GM21723 (cell line): ENCODE measurements around the gene TRAF3.
A peak's percentile ranks its signal among the peaks of the same experiment; 100 is the strongest.
"Not testable (repeated sequence)": the region's sequence is repeated elsewhere in the genome, so short reads cannot be mapped to it uniquely, and the experiment has no call there.

Experiments
- ATAC-seq: cut with Tn5 transposase; IDR thresholded peaks from one replicate; pipeline ENCODE4 v1.9.1; 2021; ENCODE audit warnings: mild to moderate bottlenecking, moderate library complexity; ENCODE audit not compliant: unreplicated experiment

The TRAF3 gene

DNA sequence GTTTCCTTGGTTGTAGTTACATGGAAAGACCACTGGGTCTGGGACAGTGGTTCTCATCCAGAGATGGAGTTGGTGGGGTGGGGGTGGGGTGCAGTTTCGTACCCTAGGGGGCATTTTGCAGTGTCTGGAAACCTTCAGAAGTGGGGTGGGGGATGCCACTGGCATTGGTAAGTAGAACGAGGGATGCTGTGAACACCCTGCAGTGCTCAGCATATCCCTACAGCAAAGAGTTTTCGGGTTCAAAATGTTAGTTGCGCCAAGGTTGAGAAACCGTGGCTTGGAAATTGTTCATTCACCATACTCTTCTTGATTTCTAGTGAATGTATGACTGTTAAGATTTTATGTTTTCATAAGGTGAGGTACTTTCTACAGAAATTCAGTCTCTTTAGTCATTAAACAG, 28.7 kb downstream of the TRAF3 start:
- ATAC-seq, result no peak

DNA sequence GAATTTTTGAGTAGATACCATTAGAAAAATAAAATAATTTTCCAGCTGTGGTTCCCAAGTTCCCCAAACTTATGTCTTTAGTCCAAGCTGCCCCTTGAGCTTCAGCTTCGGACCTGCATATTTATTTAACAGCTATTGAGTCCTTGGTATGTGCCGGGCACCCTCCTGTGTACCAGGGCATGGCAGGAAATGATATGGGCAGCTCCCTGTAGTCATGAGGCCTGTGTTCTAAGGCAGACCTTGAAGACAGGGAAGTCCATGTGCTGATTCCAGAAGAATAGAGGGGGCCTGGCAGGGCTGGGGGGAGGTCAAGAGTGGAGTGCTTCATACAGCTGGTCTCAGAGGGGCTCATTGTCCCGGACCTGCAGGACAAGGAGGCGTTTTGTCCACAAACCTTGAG, 29.2 kb downstream of the TRAF3 start:
- ATAC-seq, result no peak

DNA sequence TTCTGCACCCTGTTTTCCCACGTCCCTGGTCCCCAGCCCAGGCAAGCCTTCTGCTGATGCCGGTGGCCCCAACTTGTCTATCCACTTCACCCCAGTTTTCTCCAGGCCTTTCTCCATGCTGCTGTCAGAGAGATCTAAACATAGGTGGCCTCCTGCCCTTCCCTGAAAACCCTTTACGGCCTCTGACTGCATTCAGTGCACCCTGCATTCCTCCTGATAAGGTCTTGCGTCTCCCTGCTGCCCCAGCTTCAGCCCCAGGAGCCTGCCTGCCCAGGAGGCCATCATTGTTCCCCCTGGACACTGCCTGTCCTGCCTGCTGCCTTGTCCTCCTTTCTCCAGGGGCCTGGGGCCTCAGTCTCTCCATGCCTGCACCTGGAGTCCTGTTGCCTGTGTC, 29.8 kb downstream of the TRAF3 start:
- ATAC-seq, result no peak

- ATAC-seq, result no peak
Measured at GRCh38 chr14:102809870-102810269, 32.6 kb downstream of the TRAF3 start.

DNA sequence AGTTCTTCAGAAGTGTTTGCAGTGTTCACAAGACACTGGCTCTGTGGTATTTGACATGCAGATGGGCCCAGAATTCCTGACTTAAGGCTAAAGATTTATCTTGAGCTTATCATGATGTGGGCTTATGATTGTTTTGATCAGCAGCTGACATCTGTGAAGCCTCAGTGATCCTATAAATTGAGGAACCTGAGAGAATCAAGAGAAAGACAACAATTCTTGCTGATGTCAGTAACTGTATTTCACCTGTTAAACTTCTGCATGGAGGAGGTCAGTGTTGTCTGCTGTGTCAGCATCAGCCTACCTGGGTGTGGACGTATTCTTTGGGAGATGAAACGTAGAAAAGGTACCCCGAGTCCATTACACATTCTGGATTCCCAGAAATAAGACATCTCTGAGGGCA, 33.3 kb downstream of the TRAF3 start:
- no peak for ATAC-seq

DNA sequence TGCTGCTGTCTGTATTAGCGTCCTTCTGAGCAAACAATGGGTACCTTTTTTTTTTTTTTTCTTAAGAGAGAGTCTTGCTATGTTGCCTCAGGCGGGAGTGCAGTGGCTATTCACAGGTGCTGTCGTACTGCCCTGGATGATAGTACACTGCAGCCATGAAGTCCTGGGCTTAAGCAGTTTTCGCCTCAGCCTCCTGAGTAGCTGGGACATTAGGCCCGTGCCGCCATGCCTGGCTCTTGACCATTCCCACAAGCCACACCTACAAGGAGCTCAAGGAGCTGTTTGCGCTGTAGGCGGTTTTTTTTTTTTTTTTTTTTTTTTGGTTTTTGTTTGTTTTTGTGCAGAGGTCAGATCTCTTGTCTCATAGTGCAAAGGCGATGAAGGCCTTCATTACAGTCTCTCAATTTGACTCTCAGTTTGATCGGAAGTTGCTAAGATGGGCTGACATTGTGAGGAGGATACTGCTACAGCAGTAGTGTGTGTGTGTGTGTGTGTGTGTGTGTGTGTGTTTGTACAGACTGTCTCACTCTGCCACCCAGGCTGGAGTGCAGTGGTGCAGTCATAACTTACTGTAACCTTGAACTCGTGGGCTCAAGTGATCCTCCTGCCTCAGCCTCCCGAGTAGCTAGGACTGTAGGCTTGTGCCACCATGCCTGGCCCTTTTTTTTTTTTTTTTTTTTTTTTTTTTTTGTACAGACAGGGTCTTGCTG, 34.2 kb downstream of the TRAF3 start:
- ATAC-seq, result no peak

GRCh38 chr14:102811971-102812370, 34.7 kb downstream of the TRAF3 start:
- ATAC-seq, result no peak

- ATAC-seq, result no peak
Measured at GRCh38 chr14:102813691-102814090, 36.4 kb downstream of the TRAF3 start.

DNA sequence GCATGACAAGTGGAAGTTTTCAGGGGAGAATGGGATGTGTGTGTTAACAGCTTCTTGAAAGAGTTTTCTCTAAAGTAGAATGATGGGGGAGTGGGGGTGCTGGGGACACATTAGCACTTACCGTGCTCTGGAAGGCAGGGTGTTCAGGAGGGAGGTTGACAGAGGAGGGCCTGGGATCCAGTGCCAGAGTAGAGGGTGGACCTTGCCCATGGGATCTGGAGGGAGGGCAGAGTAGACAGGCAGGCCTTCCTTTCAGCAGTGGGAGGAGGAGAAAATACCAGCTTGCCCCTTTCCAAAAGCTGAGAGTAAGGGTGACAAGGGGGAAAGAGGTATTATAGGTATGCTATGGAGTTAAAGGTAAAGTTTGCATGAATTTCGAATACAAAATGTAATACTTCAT, 40.1 kb downstream of the TRAF3 start:
- ATAC-seq, result no peak

DNA sequence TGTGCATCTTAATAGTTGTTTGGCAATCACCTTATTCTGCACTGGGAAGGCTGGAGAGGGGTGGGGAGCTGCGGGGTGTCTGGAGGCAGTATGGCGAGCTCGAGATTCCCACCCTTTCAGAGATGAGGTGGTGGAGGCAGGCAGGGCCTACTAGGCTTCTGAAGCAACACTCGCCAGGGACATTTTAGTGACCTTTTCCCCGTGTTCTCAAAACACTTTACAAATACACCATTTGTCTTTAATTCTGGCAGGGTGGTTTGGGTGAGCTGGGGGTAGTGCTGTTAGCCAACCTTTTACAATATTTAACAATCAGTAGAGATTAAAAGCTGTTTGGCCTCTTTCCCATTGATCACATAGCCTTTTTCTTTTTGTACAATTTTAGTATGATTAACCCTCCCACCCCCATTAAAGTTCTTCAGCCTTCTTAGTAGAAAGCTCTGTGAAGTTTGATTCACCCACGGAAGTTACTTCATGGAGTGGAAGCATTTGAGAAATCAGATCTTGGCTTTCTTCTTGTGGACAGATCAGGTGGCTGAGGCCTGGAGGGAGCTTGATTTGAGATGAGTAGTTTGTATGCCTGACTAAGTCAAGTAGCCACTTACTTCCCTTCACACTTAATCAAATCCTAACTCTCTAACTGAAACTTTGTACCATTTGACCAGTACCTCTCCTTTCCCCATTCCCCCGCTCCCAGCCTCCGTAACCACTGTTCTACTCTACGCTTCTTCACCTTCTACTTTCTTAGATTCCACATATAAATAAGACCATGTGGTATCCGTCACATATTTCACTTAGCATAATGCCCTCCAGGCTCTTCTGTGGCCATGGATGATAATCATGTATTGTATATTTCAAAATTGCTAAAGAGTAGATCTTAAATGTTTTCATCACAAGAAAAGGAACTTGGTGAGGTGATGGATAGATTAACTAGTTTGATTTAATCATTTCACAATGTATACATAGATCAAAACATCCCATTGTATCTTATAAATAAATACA, 41.0 kb downstream of the TRAF3 start:
- ATAC-seq, result no peak

DNA sequence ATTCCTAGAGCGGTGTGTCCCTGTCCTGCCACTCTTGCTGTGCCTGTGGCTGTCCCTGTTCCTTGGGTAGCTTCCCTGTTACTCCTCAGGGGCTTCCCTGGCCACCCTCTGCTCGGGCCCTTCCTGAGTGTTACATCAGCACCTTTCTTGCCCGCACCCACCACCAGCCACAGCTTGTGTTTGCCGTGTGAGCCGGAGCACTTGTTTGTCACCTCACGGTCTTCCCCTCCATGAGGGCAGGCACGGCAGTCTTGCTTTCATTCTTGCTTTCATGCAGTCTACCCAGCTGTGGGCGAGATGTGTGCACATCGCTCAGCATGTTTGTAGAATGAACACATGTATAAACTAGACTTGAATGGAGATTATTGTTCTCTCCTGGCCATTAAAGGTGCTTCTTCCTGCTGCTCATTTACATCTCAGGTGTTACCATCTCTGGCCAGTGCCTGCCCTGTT, 42.0 kb downstream of the TRAF3 start:
- ATAC-seq, result peak; percentile 77

DNA sequence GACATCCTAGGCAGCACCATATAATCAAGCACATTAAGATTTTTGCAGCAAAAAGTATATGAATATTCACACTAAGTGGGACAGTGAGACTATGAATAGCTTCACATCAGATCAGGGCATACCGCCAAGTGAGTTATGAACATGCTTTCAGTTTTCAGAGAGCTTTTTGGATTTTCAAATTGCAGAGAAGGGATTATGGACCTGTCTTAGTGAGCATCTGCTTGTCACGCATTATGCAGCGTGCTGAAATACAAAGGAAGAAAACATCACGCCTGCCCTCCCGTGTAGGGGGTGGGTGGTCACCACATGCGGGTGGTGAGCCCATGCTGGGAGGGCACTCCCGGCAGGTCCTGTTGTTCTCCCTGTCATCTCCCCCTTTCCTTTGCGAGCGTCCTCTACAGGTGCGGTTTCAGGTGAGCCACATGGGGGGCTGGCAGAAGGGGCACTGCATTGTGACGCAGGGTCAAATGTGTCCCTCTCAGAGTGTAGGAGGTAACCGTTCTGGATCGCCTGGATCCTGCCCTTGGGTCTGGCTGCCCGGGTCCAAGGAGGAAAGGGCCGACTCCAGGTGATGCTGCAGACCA, 42.6 kb downstream of the TRAF3 start:
- peak; percentile 15 for ATAC-seq

GRCh38 chr14:102821252-102821651, 44.0 kb downstream of the TRAF3 start:
- no peak for ATAC-seq

- no peak for ATAC-seq
Measured at GRCh38 chr14:102822311-102822863, 45.1 kb downstream of the TRAF3 start.

GRCh38 chr14:102822887-102823286, 45.6 kb downstream of the TRAF3 start:
- not testable (repeated sequence) for ATAC-seq

DNA sequence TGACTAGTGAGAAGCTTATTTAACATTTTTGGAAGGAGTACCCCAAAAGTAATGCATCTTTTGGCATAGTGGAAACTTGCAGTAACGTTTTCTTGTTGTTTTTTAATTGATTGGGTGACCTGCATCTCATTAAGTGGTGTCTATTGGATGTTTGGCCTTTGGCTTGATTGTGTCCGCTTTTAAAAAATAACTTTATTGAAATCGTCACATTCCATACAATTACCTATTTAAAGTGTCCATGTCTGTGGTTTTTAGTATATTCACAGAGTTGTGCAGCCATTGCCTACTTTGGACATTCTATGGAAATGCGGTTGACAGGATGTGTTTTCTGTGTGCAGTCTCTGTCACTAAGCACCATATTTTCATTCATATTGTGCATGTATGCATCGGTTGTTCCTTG, 46.3 kb downstream of the TRAF3 start:
- no peak for ATAC-seq

DNA sequence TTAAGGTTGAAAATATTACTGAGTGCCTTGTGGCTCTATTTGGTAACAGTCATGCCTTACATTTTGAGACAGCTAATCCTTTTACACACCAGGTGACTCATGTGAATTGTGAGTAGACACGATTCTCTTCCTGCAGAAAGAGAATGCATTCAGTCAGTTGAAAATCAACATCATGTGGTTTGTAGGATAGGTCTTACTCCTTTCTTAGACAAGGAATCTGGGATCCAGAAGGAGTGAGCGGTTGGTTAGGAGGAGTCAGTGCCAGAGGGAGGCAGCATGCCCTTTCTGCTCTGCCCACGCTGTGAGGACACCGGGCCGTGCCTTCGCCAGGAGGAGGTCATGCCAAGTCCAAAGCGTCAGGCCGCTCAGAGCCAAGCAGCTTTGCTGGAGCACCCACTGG, 47.6 kb downstream of the TRAF3 start:
- ATAC-seq, result no peak

- no peak for ATAC-seq
Measured at GRCh38 chr14:102825307-102826095, 48.3 kb downstream of the TRAF3 start.

GRCh38 chr14:102826161-102826560, 48.9 kb downstream of the TRAF3 start:
- no peak for ATAC-seq
